Nasal cavity respiratory epithelium epithelial cell of viscerocranial mucosa (primary cell): ENCODE data around the gene DENR. TPM values are rescaled to one million over a fixed set of nuclear protein-coding genes. Genes with fewer than 3 reads are reported as not detected.

Experiments
- total RNA-seq: library from RNA; depleted of rRNA; stranded (reverse); fragments of >200 nt; gene quantifications from 2 replicates; pipeline ENCODE4 v1.2.3, GENCODE V29; 2014

Gene DENR
- 42.6 and 46.1 TPM in 2 replicates for total RNA-seq

DNA sequence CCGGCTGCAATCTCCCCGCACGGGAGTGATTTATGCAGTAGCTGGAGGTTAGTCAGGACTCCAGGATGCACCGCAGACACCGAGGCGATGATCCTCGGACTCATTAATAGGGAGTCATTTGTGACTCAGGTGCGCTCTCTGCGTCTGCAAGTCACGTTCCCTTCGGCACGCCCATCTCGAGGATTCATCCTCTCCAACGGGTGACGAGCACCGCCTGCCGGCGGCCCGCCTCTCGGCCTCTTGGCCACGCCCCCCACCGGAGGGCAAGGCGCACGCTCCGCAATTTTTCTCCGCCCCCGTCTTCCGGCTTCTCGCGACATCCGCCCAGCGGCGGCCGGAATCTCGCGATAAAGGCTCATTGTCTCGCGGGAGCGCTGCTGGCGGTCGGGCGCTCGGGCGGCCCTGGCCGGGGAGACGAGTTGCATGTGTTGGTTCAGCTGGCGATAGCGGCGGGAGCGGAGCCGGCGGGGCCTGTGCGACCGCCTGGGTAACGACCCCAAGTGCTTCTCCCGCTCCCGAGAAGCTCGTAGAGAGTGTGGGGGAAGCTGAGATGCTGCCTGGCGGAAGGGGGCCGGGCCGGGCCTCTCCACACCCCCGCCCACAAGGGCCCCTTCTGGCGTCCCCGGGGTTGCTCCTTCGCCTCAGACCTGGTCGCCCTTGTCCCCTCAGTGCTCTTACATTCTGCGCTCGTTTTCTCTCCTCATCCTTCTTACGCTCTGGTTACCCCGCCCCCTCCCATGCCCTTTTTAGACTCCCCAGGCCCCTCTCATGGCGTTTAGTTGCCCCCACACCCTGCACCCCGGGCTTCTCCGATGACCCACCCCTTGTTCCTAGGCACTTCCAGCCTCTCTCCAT lies at the start of gene DENR:
DENR (plus strand) TSS at position 361 of the 855 bp plus-strand sequence. CDS start 878 bp downstream, outside the sequence.

GRCh38 chr12:122702890-122703611 lies 49.6 kb upstream of the DENR start, which contains the start of gene HCAR2:
HCAR2 (minus strand) TSS chr12:122703357; CDS start chr12:122703283, 74 bp downstream.

GRCh38 chr12:122716658-122717057 lies 36.0 kb upstream of the DENR start, which contains the start of gene HCAR3:
HCAR3 (minus strand) TSS chr12:122716811; CDS start chr12:122716737, 74 bp downstream.

GRCh38 chr12:122730215-122731014 lies 22.2 kb upstream of the DENR start, which contains the start of gene HCAR1:
HCAR1 (minus strand) TSS chr12:122730844; CDS start chr12:122730339, 505 bp downstream.

Other genes starting within 250 kb of the DENR start
- gene RSRC2, start 225.9 kb upstream of the DENR start, total RNA-seq, result 37.6 and 55.0 TPM in 2 replicates
- gene KNTC1, start 225.6 kb upstream of the DENR start, total RNA-seq, result 5.5 and 8.7 TPM in 2 replicates
- gene HCAR2, start 49.5 kb upstream of the DENR start, total RNA-seq, result 3.4 and 4.5 TPM in 2 replicates
- 0.68 and 4.0 TPM in 2 replicates for gene HCAR3, start 36.0 kb upstream of the DENR start, total RNA-seq
- not detected in 2 replicates for gene HCAR1, start 22.0 kb upstream of the DENR start, total RNA-seq
- gene CCDC62, start 21.7 kb downstream of the DENR start, total RNA-seq, result 0.78 and 1.0 TPM in 2 replicates
- 33.8 and 50.9 TPM in 2 replicates for gene HIP1R, start 82.6 kb downstream of the DENR start, total RNA-seq
- 23.2 and 36.5 TPM in 2 replicates for gene VPS37B, start 143.3 kb downstream of the DENR start, total RNA-seq
- gene ABCB9, start 213.6 kb downstream of the DENR start, total RNA-seq, result 3.4 and 5.0 TPM in 2 replicates
- 10.6 TPM in 2 replicates for gene OGFOD2, start 222.4 kb downstream of the DENR start, total RNA-seq
- gene ARL6IP4, start 227.9 kb downstream of the DENR start, total RNA-seq, result 111 and 160 TPM in 2 replicates